ENCODE data around the gene YIPF7.

YIPF7 gene

GRCh38 chr4:44651425-44651824 is at the start of gene YIPF7:
TSS of gene YIPF7 (minus strand) at chr4:44651625. CDS start at chr4:44650100, 1,525 bp downstream.
- H3K4me3 ChIP-seq (replicated peaks in 1 of 2; ENCODE audit: low read depth in 2 of 2, low read length in 2 of 2): no peak within 1 kb of the TSS
- no peak for DNase-seq (ENCODE audit: low read depth in 2 of 2)
- TF ChIP-seq CTCF (IDR thresholded peaks at IDR 0.05; ENCODE audit: low read depth, low read length): no peak

- no peak overlapping the region for H3K4me3 ChIP-seq (replicated peaks in 1 of 2; ENCODE audit: low read depth in 2 of 2, low read length in 2 of 2)
- no peak for DNase-seq (ENCODE audit: low read depth in 2 of 2)
- TF ChIP-seq CTCF (IDR thresholded peaks at IDR 0.05; ENCODE audit: low read depth, low read length): no peak
Observed at GRCh38 chr4:44701037-44701436, 49.6 kb upstream of the YIPF7 start.

GRCh38 chr4:44700427-44700826 is 49.0 kb upstream of the YIPF7 start:
- no peak for DNase-seq (ENCODE audit: low read depth in 2 of 2)
- no peak overlapping the region for H3K4me3 ChIP-seq (replicated peaks in 1 of 2; ENCODE audit: low read depth in 2 of 2, low read length in 2 of 2)
- TF ChIP-seq CTCF (IDR thresholded peaks at IDR 0.05; ENCODE audit: low read depth, low read length): no peak

- H3K4me3 ChIP-seq (replicated peaks in 1 of 2; ENCODE audit: low read depth in 2 of 2, low read length in 2 of 2): no peak overlapping the region
- no peak for DNase-seq (ENCODE audit: low read depth in 2 of 2)
- no peak for TF ChIP-seq CTCF (IDR thresholded peaks at IDR 0.05; ENCODE audit: low read depth, low read length)
Observed at GRCh38 chr4:44684648-44685047, 33.2 kb upstream of the YIPF7 start.

- peak overlapping the region; percentile 71 to 73 for H3K4me3 ChIP-seq (replicated peaks in 1 of 2; ENCODE audit: low read depth in 2 of 2, low read length in 2 of 2)
- DNase-seq (ENCODE audit: low read depth in 2 of 2): no peak
- no peak for TF ChIP-seq CTCF (IDR thresholded peaks at IDR 0.05; ENCODE audit: low read depth, low read length)
Observed at GRCh38 chr4:44679060-44679459, 27.6 kb upstream of the YIPF7 start.

- DNase-seq (ENCODE audit: low read depth in 2 of 2): peak; percentile 90 to 92
- TF ChIP-seq CTCF (IDR thresholded peaks at IDR 0.05; ENCODE audit: low read depth, low read length): no peak
Observed at GRCh38 chr4:44678094-44679041, 26.9 kb upstream of the YIPF7 start, which contains the start of gene GUF1. TSS of gene GUF1 (plus strand) at chr4:44678420. CDS start at chr4:44678623, 203 bp downstream.

More at GRCh38 chr4:44678094-44679041, 26.9 kb upstream of the YIPF7 start, which contains the start of gene GUF1:
- peak within 1 kb of the TSS; percentile 71 to 73 for H3K4me3 ChIP-seq (replicated peaks in 1 of 2; ENCODE audit: low read depth in 2 of 2, low read length in 2 of 2)

All from cardiac fibroblast (primary cell).